ENCODE data around the gene STAP1. TPM values are rescaled to one million over a fixed set of nuclear protein-coding genes. Genes with fewer than 3 reads are reported as not detected.

Gene STAP1
- total and polyA plus RNA-seq, 7 donors: 0.04 to 0.23 TPM; not detected in 5

DNA sequence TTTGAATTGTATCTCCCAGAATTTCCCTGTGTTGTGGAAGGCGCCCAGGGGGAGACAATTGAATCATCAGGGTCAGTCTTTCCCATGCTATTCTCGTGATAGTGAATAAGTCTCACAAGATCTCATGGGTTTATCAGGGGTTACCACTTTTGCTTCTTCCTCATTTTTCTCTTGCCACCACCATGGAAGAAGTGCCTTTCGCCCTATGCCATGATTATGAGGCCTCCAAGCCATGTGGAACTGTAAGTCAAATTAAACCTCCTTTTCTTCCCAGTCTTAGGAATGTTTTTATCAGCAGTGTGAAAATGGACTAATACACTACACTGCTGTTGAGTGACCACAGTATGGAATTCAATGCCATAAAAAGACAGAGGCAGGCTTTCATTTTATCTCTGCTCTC is 25.4 kb upstream of the STAP1 start:
- no peak for DNase-seq
- Histone ChIP-seq H3K4me3 (no peak overlapping the region), H3K36me3 (ENCODE audit: insufficient read depth in 1 of 2, low read depth in 1 of 2) (peaks cover 7 to 70% of the 10 kb centered on the region in 2 donors), H3K4me1 (no peaks in the 10 kb centered on the region), H3K27me3 (ENCODE audit: insufficient read depth in 3 of 3, low read length in 2 of 3) (no peaks in the 10 kb centered on the region), H3K9me3 (no peaks in the 10 kb centered on the region), H3K27ac (no peak overlapping the region)
- ATAC-seq: no peak
- intact Hi-C loops (cut with DNase I): no loop called here
- TF ChIP-seq, protein P1, sequence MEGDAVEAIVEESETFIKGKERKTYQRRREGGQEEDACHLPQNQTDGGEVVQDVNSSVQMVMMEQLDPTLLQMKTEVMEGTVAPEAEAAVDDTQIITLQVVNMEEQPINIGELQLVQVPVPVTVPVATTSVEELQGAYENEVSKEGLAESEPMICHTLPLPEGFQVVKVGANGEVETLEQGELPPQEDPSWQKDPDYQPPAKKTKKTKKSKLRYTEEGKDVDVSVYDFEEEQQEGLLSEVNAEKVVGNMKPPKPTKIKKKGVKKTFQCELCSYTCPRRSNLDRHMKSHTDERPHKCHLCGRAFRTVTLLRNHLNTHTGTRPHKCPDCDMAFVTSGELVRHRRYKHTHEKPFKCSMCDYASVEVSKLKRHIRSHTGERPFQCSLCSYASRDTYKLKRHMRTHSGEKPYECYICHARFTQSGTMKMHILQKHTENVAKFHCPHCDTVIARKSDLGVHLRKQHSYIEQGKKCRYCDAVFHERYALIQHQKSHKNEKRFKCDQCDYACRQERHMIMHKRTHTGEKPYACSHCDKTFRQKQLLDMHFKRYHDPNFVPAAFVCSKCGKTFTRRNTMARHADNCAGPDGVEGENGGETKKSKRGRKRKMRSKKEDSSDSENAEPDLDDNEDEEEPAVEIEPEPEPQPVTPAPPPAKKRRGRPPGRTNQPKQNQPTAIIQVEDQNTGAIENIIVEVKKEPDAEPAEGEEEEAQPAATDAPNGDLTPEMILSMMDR (IDR thresholded peaks at IDR 0.05): no peak
- 99 to 100% (median 99%) methylated on average over 3 of the region's 3 CpGs for WGBS, 3 donors

DNA sequence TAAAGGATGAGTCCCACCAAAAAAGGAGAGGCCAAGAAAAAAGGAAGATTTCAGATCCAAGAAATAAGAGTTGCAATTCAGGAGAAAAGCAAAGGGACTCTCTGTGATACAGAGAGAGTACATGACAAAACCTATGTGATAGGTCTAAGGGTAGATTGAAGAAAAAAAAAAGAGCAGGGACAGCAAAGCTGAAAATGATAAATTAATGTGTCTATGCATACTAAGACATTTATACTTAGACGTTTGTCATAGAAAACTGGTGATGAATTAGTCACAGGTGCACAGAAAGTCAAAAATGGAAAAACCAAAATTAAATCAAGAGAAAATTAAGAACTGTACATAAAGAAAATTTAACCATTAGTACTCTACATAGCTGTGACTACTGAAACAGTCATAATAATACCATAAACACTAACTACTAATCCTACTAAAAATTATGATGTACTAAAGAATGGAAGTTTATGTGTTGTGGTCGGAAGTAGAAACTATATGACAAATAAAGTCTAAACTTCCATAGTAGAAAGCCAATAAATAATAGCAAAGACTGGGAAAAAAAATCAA is 23.2 kb upstream of the STAP1 start:
- H3K4me1 ChIP-seq: no peaks in the 10 kb centered on the region
- no peak overlapping the region for H3K4me3 ChIP-seq
- no peak overlapping the region for H3K27ac ChIP-seq
- H3K36me3 ChIP-seq (ENCODE audit: insufficient read depth in 1 of 2, low read depth in 1 of 2): peaks cover 7 to 74% of the 10 kb centered on the region in 2 donors
- TF ChIP-seq, protein P1 (IDR thresholded peaks at IDR 0.05): no peak
- intact Hi-C loops (cut with DNase I): no loop called here
- no peaks in the 10 kb centered on the region for H3K27me3 ChIP-seq (ENCODE audit: insufficient read depth in 3 of 3, low read length in 2 of 3)
- WGBS, 3 donors: 70 to 82% (median 73%) methylated on average over 2 of the region's 2 CpGs
- ATAC-seq (no peak), DNase-seq (no peak)
- H3K9me3 ChIP-seq: no peaks in the 10 kb centered on the region

DNA sequence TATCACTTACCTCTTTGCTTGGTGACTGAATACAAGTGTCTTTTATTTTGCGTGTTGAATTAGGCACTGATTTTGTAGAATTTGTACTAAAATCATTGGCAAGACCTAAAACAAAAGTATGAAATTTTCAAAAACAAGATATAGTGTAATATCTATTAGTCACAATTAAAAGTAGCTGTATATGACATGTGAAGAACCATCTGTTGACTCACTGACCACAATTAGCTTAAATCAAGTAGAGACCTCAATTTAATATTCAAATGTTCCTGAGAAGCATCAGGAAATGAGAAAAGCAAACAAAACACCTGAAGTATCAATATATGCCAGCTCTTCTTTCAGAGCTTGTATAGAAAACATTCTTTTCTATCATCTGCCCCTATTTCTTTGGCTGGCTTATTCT is 18.7 kb upstream of the STAP1 start:
- peaks cover 10% of the 10 kb centered on the region for H3K4me1 ChIP-seq
- DNase-seq (no peak), ATAC-seq (no peak)
- H3K9me3 ChIP-seq: no peaks in the 10 kb centered on the region
- peaks cover 3 to 75% of the 10 kb centered on the region in 2 donors for H3K36me3 ChIP-seq (ENCODE audit: insufficient read depth in 1 of 2, low read depth in 1 of 2)
- no peaks in the 10 kb centered on the region for H3K27me3 ChIP-seq (ENCODE audit: insufficient read depth in 3 of 3, low read length in 2 of 3)
- no peak overlapping the region for H3K4me3 ChIP-seq
- no peak overlapping the region for H3K27ac ChIP-seq
- WGBS, 3 donors: 97 to 98% (median 98%) methylated on average over 1 of the region's 1 CpG
- intact Hi-C loops (cut with DNase I): loop anchor here in 1 of 2 donors (10.0 kb wide), 1 partner anchor 165 kb away; the partner anchor contains the start of gene UBA6
- TF ChIP-seq, protein P1 (IDR thresholded peaks at IDR 0.05): no peak

DNA sequence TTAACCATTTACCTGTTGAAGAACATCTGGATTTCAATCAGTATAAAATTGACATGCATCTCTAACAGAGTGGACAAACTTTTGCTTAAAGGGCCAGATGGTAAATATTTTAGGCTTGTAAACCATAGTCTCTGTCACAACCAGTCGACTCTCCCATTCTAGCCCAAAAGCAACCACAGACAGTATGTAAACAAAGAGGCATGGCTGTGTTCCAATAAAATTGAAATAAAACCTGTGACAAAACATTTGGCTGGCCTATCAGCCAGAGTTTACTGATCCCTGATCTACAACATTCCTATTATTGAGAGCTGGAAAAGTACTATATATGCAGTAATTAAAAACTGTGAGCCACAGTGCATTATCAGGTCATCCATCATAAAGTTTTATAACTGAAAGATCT is 16.5 kb upstream of the STAP1 start:
- ATAC-seq (no peak), DNase-seq (no peak)
- intact Hi-C loops (cut with DNase I): loop anchor here in 1 of 2 donors (10.0 kb wide), 1 partner anchor 163 kb away; the partner anchor contains the start of gene UBA6
- Histone ChIP-seq H3K36me3 (ENCODE audit: insufficient read depth in 1 of 2, low read depth in 1 of 2) (peaks cover 3 to 59% of the 10 kb centered on the region in 2 donors), H3K4me3 (no peak overlapping the region), H3K27ac (no peak overlapping the region), H3K27me3 (ENCODE audit: insufficient read depth in 3 of 3, low read length in 2 of 3) (no peaks in the 10 kb centered on the region), H3K9me3 (no peaks in the 10 kb centered on the region), H3K4me1 (peaks cover 16% of the 10 kb centered on the region)
- TF ChIP-seq, protein P1 (IDR thresholded peaks at IDR 0.05): no peak
- WGBS, 3 donors: 58 to 83% (median 67%) methylated on average over 1 of the region's 1 CpG
